ENCODE measurements around the gene CDCA7L.

CDCA7L gene

GRCh38 chr7:21962677-21963076, 17.0 kb upstream of the CDCA7L start:
- Histone ChIP-seq H2AFZ (ENCODE audit: low read length) (no peak overlapping the region), H3K36me3 (replicated peaks; ENCODE audit: insufficient read depth, low read length) (no peaks in the 10 kb centered on the region), H3K79me2 (ENCODE audit: low read length) (no peaks in the 10 kb centered on the region), H3K27me3 (replicated peaks; ENCODE audit: insufficient read depth, low read length) (no peaks in the 10 kb centered on the region), H3K27ac (ENCODE audit: low read length) (no peak overlapping the region), H3K4me2 (ENCODE audit: low read depth, low read length) (no peak overlapping the region), H3K9ac (ENCODE audit: low read length) (no peak overlapping the region), H3K9me2 (replicated peaks; ENCODE audit: insufficient read depth, low read length) (no peaks in the 10 kb centered on the region), H3K4me3 (ENCODE audit: low read length) (no peak overlapping the region), H3K4me1 (ENCODE audit: low read length) (no peaks in the 10 kb centered on the region), H3F3A (ENCODE audit: insufficient read depth, low read length) (no peaks in the 10 kb centered on the region), H3K9me3 (replicated peaks; ENCODE audit: insufficient read depth, low read length) (no peaks in the 10 kb centered on the region), H4K20me1 (ENCODE audit: insufficient read depth, low read length) (no peaks in the 10 kb centered on the region)
- DNase-seq: no peak
- TF ChIP-seq EZH2 (optimal IDR thresholded peaks at IDR 0.05; ENCODE audit: low read depth, low read length) (no peak), EZH2phosphoT487 (IDR thresholded peaks at IDR 0.05; ENCODE audit: low read length) (no peak), CTCF (IDR thresholded peaks at IDR 0.05; ENCODE audit: low read length) (no peak)

- no peak overlapping the region for H3K27ac ChIP-seq (ENCODE audit: low read length)
- no peaks in the 10 kb centered on the region for H3K4me1 ChIP-seq (ENCODE audit: low read length)
- H3K4me2 ChIP-seq (ENCODE audit: low read depth, low read length): no peak overlapping the region
- H4K20me1 ChIP-seq (ENCODE audit: insufficient read depth, low read length): no peaks in the 10 kb centered on the region
- H3K79me2 ChIP-seq (ENCODE audit: low read length): no peaks in the 10 kb centered on the region
- no peaks in the 10 kb centered on the region for H3K9me3 ChIP-seq (replicated peaks; ENCODE audit: insufficient read depth, low read length)
- no peak overlapping the region for H3K4me3 ChIP-seq (ENCODE audit: low read length)
- no peaks in the 10 kb centered on the region for H3K27me3 ChIP-seq (replicated peaks; ENCODE audit: insufficient read depth, low read length)
- H2AFZ ChIP-seq (ENCODE audit: low read length): no peak overlapping the region
- H3K36me3 ChIP-seq (replicated peaks; ENCODE audit: insufficient read depth, low read length): no peaks in the 10 kb centered on the region
- H3K9ac ChIP-seq (ENCODE audit: low read length): no peak overlapping the region
- H3F3A ChIP-seq (ENCODE audit: insufficient read depth, low read length): no peaks in the 10 kb centered on the region
- TF ChIP-seq EZH2phosphoT487 (IDR thresholded peaks at IDR 0.05; ENCODE audit: low read length): no peak
- TF ChIP-seq EZH2 (optimal IDR thresholded peaks at IDR 0.05; ENCODE audit: low read depth, low read length): no peak
- no peak for TF ChIP-seq CTCF (IDR thresholded peaks at IDR 0.05; ENCODE audit: low read length)
- H3K9me2 ChIP-seq (replicated peaks; ENCODE audit: insufficient read depth, low read length): no peaks in the 10 kb centered on the region
- no peak for DNase-seq
Measured at GRCh38 chr7:21960922-21961321, 15.2 kb upstream of the CDCA7L start.

- Histone ChIP-seq H3K4me1 (ENCODE audit: low read length) (no peaks in the 10 kb centered on the region), H3K27me3 (replicated peaks; ENCODE audit: insufficient read depth, low read length) (no peaks in the 10 kb centered on the region), H3K36me3 (replicated peaks; ENCODE audit: insufficient read depth, low read length) (no peaks in the 10 kb centered on the region), H3K9ac (ENCODE audit: low read length) (no peak overlapping the region), H3K27ac (ENCODE audit: low read length) (no peak overlapping the region), H3K9me3 (replicated peaks; ENCODE audit: insufficient read depth, low read length) (no peaks in the 10 kb centered on the region), H2AFZ (ENCODE audit: low read length) (no peak overlapping the region), H3K4me3 (ENCODE audit: low read length) (no peak overlapping the region), H3K4me2 (ENCODE audit: low read depth, low read length) (no peak overlapping the region), H3K79me2 (ENCODE audit: low read length) (no peaks in the 10 kb centered on the region), H3F3A (ENCODE audit: insufficient read depth, low read length) (no peaks in the 10 kb centered on the region), H4K20me1 (ENCODE audit: insufficient read depth, low read length) (no peaks in the 10 kb centered on the region), H3K9me2 (replicated peaks; ENCODE audit: insufficient read depth, low read length) (no peaks in the 10 kb centered on the region)
- no peak for DNase-seq
- TF ChIP-seq EZH2phosphoT487 (IDR thresholded peaks at IDR 0.05; ENCODE audit: low read length) (no peak), CTCF (IDR thresholded peaks at IDR 0.05; ENCODE audit: low read length) (no peak), EZH2 (optimal IDR thresholded peaks at IDR 0.05; ENCODE audit: low read depth, low read length) (no peak)
Measured at GRCh38 chr7:21959387-21959776, 13.7 kb upstream of the CDCA7L start.
